ENCODE measurements around the gene CDK5.

Gene CDK5

GRCh38 chr7:151057506-151057988 is at the start of gene CDK5:
Gene CDK5, minus strand, starts transcription at chr7:151057897. Its CDS starts 49 bp downstream, at chr7:151057848.
- no peak for DNase-seq

GRCh38 chr7:151104411-151105235 is 46.9 kb upstream of the CDK5 start:
- no peak for DNase-seq

- DNase-seq, result no peak
Observed at GRCh38 chr7:151103973-151104372, 46.3 kb upstream of the CDK5 start.

GRCh38 chr7:151102991-151103390 is 45.3 kb upstream of the CDK5 start:
- DNase-seq, result no peak

GRCh38 chr7:151101621-151102396 is 44.1 kb upstream of the CDK5 start:
- DNase-seq, result no peak

- DNase-seq, result no peak
Observed at GRCh38 chr7:151100921-151101320, 43.2 kb upstream of the CDK5 start.

- DNase-seq, result no peak
Observed at GRCh38 chr7:151099486-151100211, 42.0 kb upstream of the CDK5 start.

GRCh38 chr7:151095828-151096475 is 38.3 kb upstream of the CDK5 start:
- no peak for DNase-seq

GRCh38 chr7:151095123-151095797 is 37.6 kb upstream of the CDK5 start:
- no peak for DNase-seq

- DNase-seq, result no peak
Observed at GRCh38 chr7:151094675-151095074, 37.0 kb upstream of the CDK5 start.

GRCh38 chr7:151093748-151094147 is 36.1 kb upstream of the CDK5 start:
- DNase-seq, result no peak

- DNase-seq, result no peak
Observed at GRCh38 chr7:151091988-151092387, 34.3 kb upstream of the CDK5 start.

GRCh38 chr7:151091431-151091830 is 33.7 kb upstream of the CDK5 start:
- peak; percentile 15 for DNase-seq

GRCh38 chr7:151091003-151091402 is 33.3 kb upstream of the CDK5 start:
- no peak for DNase-seq

- peak; percentile 89 for DNase-seq
Observed at GRCh38 chr7:151089893-151090730, 32.4 kb upstream of the CDK5 start.

GRCh38 chr7:151088856-151089699 is 31.4 kb upstream of the CDK5 start:
- peak; percentile 90 for DNase-seq

GRCh38 chr7:151088019-151088855 is 30.5 kb upstream of the CDK5 start:
- peak; percentile 44 for DNase-seq

- peak; percentile 82 for DNase-seq
Observed at GRCh38 chr7:151087245-151088018, 29.7 kb upstream of the CDK5 start.
